ENCODE data around the gene UBE2G2.

Gene UBE2G2

GRCh38 chr21:44816761-44817505 lies 15.3 kb upstream of the UBE2G2 start:
- DNase-seq (ENCODE audit: low read depth, low spot score): no peak

GRCh38 chr21:44815852-44816628 lies 14.4 kb upstream of the UBE2G2 start:
- no peak for DNase-seq (ENCODE audit: low read depth, low spot score)

GRCh38 chr21:44815225-44815624 lies 13.6 kb upstream of the UBE2G2 start:
- no peak for DNase-seq (ENCODE audit: low read depth, low spot score)

- no peak for DNase-seq (ENCODE audit: low read depth, low spot score)
Observed at GRCh38 chr21:44814498-44815023, 12.9 kb upstream of the UBE2G2 start.

- DNase-seq (ENCODE audit: low read depth, low spot score): no peak
Observed at GRCh38 chr21:44813727-44814126, 12.1 kb upstream of the UBE2G2 start.

- DNase-seq (ENCODE audit: low read depth, low spot score): no peak
Observed at GRCh38 chr21:44813149-44813548, 11.5 kb upstream of the UBE2G2 start.

GRCh38 chr21:44812640-44813039 lies 11.0 kb upstream of the UBE2G2 start:
- no peak for DNase-seq (ENCODE audit: low read depth, low spot score)

- DNase-seq (ENCODE audit: low read depth, low spot score): no peak
Observed at GRCh38 chr21:44810779-44811178, 9.2 kb upstream of the UBE2G2 start.

- no peak for DNase-seq (ENCODE audit: low read depth, low spot score)
Observed at GRCh38 chr21:44805859-44806258, 4.2 kb upstream of the UBE2G2 start.

- no peak for DNase-seq (ENCODE audit: low read depth, low spot score)
Observed at GRCh38 chr21:44805226-44805625, 3.6 kb upstream of the UBE2G2 start.

GRCh38 chr21:44804762-44805161 lies 3.1 kb upstream of the UBE2G2 start:
- DNase-seq (ENCODE audit: low read depth, low spot score): no peak

GRCh38 chr21:44803651-44804050 lies 2.0 kb upstream of the UBE2G2 start:
- no peak for DNase-seq (ENCODE audit: low read depth, low spot score)

- no peak for DNase-seq (ENCODE audit: low read depth, low spot score)
Observed at GRCh38 chr21:44802396-44803153, 955 bp upstream of the UBE2G2 start.

GRCh38 chr21:44800971-44801467 lies 601 bp downstream of the UBE2G2 start:
- DNase-seq (ENCODE audit: low read depth, low spot score): peak; percentile 48

- peak; percentile 41 for DNase-seq (ENCODE audit: low read depth, low spot score)
Observed at GRCh38 chr21:44800103-44800502, 1.5 kb downstream of the UBE2G2 start.

- DNase-seq (ENCODE audit: low read depth, low spot score): no peak
Observed at GRCh38 chr21:44799646-44800045, 2.0 kb downstream of the UBE2G2 start.

GRCh38 chr21:44797775-44798174 lies 3.8 kb downstream of the UBE2G2 start:
- DNase-seq (ENCODE audit: low read depth, low spot score): no peak

- DNase-seq (ENCODE audit: low read depth, low spot score): no peak
Observed at GRCh38 chr21:44795342-44795741, 6.3 kb downstream of the UBE2G2 start.

GRCh38 chr21:44793592-44794374 lies 7.8 kb downstream of the UBE2G2 start:
- no peak for DNase-seq (ENCODE audit: low read depth, low spot score)

GRCh38 chr21:44792702-44793591 lies 8.7 kb downstream of the UBE2G2 start:
- DNase-seq (ENCODE audit: low read depth, low spot score): peak; percentile 83

Measured in astrocyte of the hippocampus (primary cell).